ENCODE measurements around the gene TRAK1. TPM values are rescaled to one million over a fixed set of nuclear protein-coding genes. Genes with fewer than 3 reads are reported as not detected.

The TRAK1 gene
- total RNA-seq, 1 donor from 2014 or later, result 41.7 TPM

DNA sequence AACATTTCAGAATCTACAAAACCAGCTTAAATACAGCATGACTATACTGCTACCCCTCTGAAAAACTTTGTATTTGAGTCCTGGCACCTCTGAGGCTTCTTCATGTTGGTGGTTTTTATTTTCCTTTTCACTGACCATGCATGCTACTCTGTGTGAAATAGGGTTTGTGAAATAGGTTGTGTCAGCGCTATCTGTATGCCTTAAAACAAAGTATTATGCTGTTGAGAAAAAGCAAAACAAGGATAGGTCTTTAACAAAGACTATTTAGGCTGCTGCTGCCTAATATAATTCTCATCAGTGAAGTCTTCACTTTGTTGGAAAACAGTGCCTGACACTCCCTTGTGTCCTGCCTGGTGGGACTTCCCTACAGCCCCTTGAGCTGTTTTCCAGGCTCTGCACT is 28.7 kb upstream of the TRAK1 start:
- DNase-seq (ENCODE audit: low read depth), result no peak
- TF ChIP-seq, protein P1, sequence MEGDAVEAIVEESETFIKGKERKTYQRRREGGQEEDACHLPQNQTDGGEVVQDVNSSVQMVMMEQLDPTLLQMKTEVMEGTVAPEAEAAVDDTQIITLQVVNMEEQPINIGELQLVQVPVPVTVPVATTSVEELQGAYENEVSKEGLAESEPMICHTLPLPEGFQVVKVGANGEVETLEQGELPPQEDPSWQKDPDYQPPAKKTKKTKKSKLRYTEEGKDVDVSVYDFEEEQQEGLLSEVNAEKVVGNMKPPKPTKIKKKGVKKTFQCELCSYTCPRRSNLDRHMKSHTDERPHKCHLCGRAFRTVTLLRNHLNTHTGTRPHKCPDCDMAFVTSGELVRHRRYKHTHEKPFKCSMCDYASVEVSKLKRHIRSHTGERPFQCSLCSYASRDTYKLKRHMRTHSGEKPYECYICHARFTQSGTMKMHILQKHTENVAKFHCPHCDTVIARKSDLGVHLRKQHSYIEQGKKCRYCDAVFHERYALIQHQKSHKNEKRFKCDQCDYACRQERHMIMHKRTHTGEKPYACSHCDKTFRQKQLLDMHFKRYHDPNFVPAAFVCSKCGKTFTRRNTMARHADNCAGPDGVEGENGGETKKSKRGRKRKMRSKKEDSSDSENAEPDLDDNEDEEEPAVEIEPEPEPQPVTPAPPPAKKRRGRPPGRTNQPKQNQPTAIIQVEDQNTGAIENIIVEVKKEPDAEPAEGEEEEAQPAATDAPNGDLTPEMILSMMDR (IDR thresholded peaks at IDR 0.05; ENCODE audit: insufficient read depth, low read length, poor library complexity, severe bottlenecking), result no peak
- Histone ChIP-seq H3K36me3 (ENCODE audit: control insufficient read depth, insufficient read depth, low read length) (no peaks in the 10 kb centered on the region), H3K27me3 (ENCODE audit: control insufficient read depth, insufficient read depth, low read length) (no peaks in the 10 kb centered on the region), H3K4me3 (ENCODE audit: low read depth, low read length) (no peak overlapping the region)

DNA sequence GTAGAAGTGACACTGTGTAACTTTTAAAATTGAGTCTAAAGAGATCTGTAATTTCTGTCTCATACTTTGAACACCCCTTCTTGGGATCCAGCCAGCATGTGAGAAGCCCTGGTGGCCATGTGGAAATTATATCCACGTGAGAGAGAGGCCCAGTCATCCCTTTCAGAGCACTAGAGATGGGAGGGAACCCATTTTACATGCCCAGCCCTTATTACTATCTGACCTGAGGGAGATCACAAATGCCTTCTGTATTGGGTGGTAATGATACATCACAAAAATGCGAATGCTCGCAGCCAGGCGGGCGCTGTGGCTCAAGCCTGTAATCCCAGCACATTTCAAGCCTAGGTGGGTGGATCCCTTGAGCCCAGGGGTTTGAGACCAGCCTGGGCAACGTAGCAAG is 27.3 kb upstream of the TRAK1 start:
- TF ChIP-seq, protein P1 (IDR thresholded peaks at IDR 0.05; ENCODE audit: insufficient read depth, low read length, poor library complexity, severe bottlenecking), result no peak
- DNase-seq (ENCODE audit: low read depth), result no peak
- Histone ChIP-seq H3K27me3 (ENCODE audit: control insufficient read depth, insufficient read depth, low read length) (no peaks in the 10 kb centered on the region), H3K4me3 (ENCODE audit: low read depth, low read length) (no peak overlapping the region), H3K36me3 (ENCODE audit: control insufficient read depth, insufficient read depth, low read length) (no peaks in the 10 kb centered on the region)

DNA sequence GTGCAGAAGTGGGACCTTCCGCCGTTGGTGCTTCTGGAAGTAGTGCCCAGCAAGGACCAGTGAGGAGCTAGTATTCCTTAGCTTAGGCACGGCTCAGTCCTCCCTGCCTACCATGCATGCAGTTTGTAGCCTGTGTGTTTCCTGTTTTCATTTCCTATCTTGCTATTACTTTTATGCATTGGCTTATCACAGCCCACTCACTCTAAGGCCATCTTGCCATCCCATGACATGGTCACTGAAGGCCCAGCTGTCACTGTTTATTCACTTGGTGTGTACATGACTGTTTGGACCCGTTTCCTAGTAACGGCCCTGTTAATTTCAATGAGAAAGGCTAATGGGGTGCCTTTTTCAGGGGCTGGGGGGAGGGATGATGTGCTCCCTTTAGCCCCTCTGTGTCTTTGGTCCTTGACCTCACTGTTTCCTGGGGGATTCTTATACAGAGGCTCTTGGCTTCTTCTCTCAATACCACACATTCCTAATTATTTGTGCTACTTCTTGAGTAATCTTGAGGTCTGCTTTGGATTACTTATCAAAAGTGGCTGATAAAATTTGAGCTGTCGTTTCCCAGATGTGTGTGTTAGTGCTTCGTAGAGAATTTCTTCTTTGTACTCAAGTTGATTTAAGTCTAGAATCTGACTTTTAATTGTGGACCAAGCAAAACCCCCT is 24.5 kb upstream of the TRAK1 start:
- Histone ChIP-seq H3K27me3 (ENCODE audit: control insufficient read depth, insufficient read depth, low read length) (no peaks in the 10 kb centered on the region), H3K36me3 (ENCODE audit: control insufficient read depth, insufficient read depth, low read length) (no peaks in the 10 kb centered on the region), H3K4me3 (ENCODE audit: low read depth, low read length) (no peak overlapping the region)
- TF ChIP-seq, protein P1 (IDR thresholded peaks at IDR 0.05; ENCODE audit: insufficient read depth, low read length, poor library complexity, severe bottlenecking), result no peak
- DNase-seq (ENCODE audit: low read depth), result no peak

DNA sequence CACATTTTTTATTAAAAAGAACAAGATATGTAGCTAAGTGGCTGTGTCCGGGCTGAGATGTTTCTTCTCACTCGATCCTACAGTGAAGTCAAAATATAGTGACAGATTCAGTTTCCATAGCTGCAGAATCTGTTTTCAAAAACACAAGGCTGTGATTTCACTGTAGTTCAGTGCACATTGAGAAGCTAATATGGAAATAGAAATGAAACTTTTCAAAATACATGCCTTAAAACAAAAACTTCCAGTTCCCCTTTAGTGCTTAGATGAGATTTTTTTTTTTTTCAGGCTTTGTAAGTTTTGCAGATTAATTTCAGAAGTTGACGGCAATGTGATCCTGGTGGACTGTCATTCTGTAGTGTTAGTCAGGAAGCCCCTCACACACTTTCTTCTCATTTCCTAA is 23.8 kb upstream of the TRAK1 start:
- no peak for DNase-seq (ENCODE audit: low read depth)
- no peaks in the 10 kb centered on the region for H3K27me3 ChIP-seq (ENCODE audit: control insufficient read depth, insufficient read depth, low read length)
- H3K4me3 ChIP-seq (ENCODE audit: low read depth, low read length), result no peak overlapping the region
- no peaks in the 10 kb centered on the region for H3K36me3 ChIP-seq (ENCODE audit: control insufficient read depth, insufficient read depth, low read length)
- TF ChIP-seq, protein P1 (IDR thresholded peaks at IDR 0.05; ENCODE audit: insufficient read depth, low read length, poor library complexity, severe bottlenecking), result no peak

DNA sequence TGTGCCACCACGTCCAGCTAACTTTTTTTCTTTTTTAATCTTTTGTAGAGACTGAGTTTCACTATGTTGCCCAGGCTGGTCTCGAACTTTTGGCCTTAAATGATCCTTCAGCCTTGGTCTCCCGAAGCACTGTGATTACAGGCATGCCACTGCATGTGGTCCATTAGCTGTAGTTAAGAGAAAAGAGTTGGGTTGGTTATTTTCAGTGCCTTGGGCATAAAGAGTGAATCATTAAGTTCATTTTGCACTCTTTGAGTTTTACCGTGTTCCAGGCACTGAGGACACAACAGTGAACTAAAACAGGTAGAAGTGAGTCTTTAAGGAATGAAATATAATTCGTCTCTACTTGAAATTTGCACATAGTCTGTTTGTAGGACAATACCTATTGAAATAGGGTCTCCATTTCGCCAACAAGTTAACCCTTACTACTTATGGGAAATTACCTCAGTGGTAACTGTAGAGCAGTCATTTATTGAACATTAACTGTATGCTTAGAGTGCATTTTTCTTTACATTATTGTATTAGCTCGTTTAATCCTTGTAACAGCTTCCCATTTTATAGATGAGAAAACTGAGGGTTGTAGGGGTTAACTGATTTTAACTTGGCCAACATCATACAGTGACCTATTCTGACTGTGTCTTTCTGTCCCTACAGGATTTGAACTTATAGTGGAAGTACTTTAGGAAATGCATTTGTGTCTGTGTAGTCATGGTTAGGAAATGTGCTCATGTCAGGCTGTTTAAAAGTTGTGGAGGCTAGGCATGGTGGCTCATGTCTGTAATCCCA is 22.7 kb upstream of the TRAK1 start:
- no peak overlapping the region for H3K4me3 ChIP-seq (ENCODE audit: low read depth, low read length)
- TF ChIP-seq, protein P1 (IDR thresholded peaks at IDR 0.05; ENCODE audit: insufficient read depth, low read length, poor library complexity, severe bottlenecking), result no peak
- H3K36me3 ChIP-seq (ENCODE audit: control insufficient read depth, insufficient read depth, low read length), result no peaks in the 10 kb centered on the region
- H3K27me3 ChIP-seq (ENCODE audit: control insufficient read depth, insufficient read depth, low read length), result no peaks in the 10 kb centered on the region
- DNase-seq (ENCODE audit: low read depth), result no peak
